Stomach (tissue), 9 donors: ENCODE data around the gene ATP10B. TPM values are rescaled to one million over a fixed set of nuclear protein-coding genes. Genes with fewer than 3 reads are reported as not detected.

Source experiments
- DNase-seq, 2 donors: peaks; one replicate each; pipeline versions ENCODE4 v3.0.0 to v3.0.0-alpha.2; 2013 to 2019
- H3K27ac ChIP-seq, 5 donors: fragments of 200-600 bp in 4 of 5; sonication (generic) in 4 of 5; one replicate each; pipeline ENCODE4 v1.5.1; 2013 to 2019; ENCODE audit warnings: mild to moderate bottlenecking in 1 of 5, moderate library complexity in 1 of 5
- H3K27me3 ChIP-seq, 3 donors: fragments of 200-600 bp; sonication (generic); one replicate each; pipeline ENCODE4 v1.5.1; 2017 to 2019; ENCODE audit warnings: mixed run types in 1 of 3
- H3K36me3 ChIP-seq, 4 donors: fragments of 200-600 bp; sonication (generic); 1 replicate in 3 of 4; 2 replicates in 1 of 4; pipeline ENCODE4 v1.5.1; 2016 to 2019
- H3K4me1 ChIP-seq, 4 donors: fragments of 200-600 bp; sonication (generic); one replicate each; pipeline ENCODE4 v1.5.1; 2016 to 2019
- H3K4me3 ChIP-seq, 4 donors: fragments of 200-600 bp; sonication (generic) in 3 of 4; one replicate each; pipeline ENCODE4 v1.5.1; 2016 to 2019; ENCODE audit warnings: mild to moderate bottlenecking in 1 of 4
- H3K9me3 ChIP-seq, 4 donors: fragments of 200-600 bp; sonication (generic); one replicate each; pipeline ENCODE4 v1.5.1; 2016 to 2019
- EP300 ChIP-seq: sonication (generic); formaldehyde crosslinking; IDR thresholded peaks from one replicate; pipeline ENCODE4 v1.6.1; 2017; ENCODE audit warnings: antibody characterized with exemption
- POLR2A ChIP-seq, 4 donors: fragments of 450-650 bp; IDR thresholded peaks; one replicate each; pipeline ENCODE4 v1.6.1; 2016; ENCODE audit warnings: antibody characterized with exemption in 4 of 4, control low read depth in 2 of 4, mild to moderate bottlenecking in 1 of 4, moderate library complexity in 1 of 4
- POLR2AphosphoS5 ChIP-seq, 3 donors: sonication (generic); formaldehyde crosslinking; IDR thresholded peaks; one replicate each; pipeline ENCODE4 v1.6.1; 2016; ENCODE audit warnings: antibody characterized with exemption in 3 of 3
- WGBS, 5 donors: extraction: QIAGEN DNeasy Blood & Tissue Kit in 3 of 5; methylation state at CpG; one replicate each; pipeline versions ENCODE4 v1.1.5 to v1.1.7; 2013 to 2018; 5-methylcytosine and 5-hydroxymethylcytosine counted together
- intact Hi-C: fragments of 100-400 bp; cut with DNase I; formaldehyde crosslinking; loops from one replicate; pipeline ENCODE4 v1.15.1; 2023; ENCODE audit warnings: low total_unique reads
- polyA plus RNA-seq, 3 donors: library from polyadenylated mRNA; stranded (reverse); fragments of 200-250 nt; gene quantifications; one replicate each; pipeline ENCODE4 v1.2.3, GENCODE V29; 2013
- total RNA-seq, 5 donors: library from RNA; depleted of rRNA; stranded (reverse); fragments of >200 nt; gene quantifications; one replicate each; pipeline versions ENCODE4 v1.1.0 to v1.2.3, GENCODE V29; 2014 to 2016
- TF ChIP-seq, protein P1 (sequence below), 7 experiments: fragments of 450-650 bp in 4 of 7; fragments of 200-600 bp in 3 of 7; sonication (generic) in 3 of 7; IDR thresholded peaks; one replicate each; pipeline ENCODE4 v1.5.1; 2016 to 2019; ENCODE audit warnings: antibody characterized with exemption in 7 of 7, control low read depth in 2 of 7, mild to moderate bottlenecking in 1 of 7
- donor health status: healthy with polysubstance abuse.
- donor health status: Bipolar disorder and iron deficiency.
- donor health status: healthy.

ATP10B gene
- total and polyA plus RNA-seq, 8 donors, result 0.25 to 115 (median 4.4) TPM

DNA sequence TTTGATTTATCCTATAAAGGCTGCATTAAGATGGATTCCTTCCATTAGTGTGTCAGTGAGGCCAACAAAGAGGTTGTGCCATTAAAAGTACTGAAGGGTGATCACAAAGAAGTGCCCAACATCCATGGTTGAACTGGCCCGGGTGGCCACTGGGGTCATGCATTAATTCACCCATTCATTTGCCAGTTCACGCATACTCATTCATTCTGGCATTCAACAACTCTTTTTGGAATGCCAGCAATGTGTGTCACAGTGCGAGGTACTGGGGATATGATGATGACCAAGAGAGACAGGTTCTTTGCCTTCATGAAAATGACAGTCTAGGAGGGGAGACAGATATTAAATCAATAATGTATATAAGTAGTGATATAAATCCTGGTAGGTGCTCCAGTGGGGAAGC, 337.1 kb downstream of the ATP10B start:
- intact Hi-C loops, result no loop called here
- H3K9me3 ChIP-seq, result no peaks in the 10 kb centered on the region
- H3K27me3 ChIP-seq, result peaks cover 0 to 5% (median 0%) of the 10 kb centered on the region in 3 donors
- H3K4me3 ChIP-seq, result no peak overlapping the region
- 88 to 100% (median 92%) methylated on average over 3 of the region's 3 CpGs for WGBS, 5 donors
- TF ChIP-seq POLR2AphosphoS5 (IDR thresholded peaks at IDR 0.05), result no peak
- no peak overlapping the region for H3K27ac ChIP-seq
- no peaks in the 10 kb centered on the region for H3K36me3 ChIP-seq
- no peak for DNase-seq
- H3K4me1 ChIP-seq, result no peaks in the 10 kb centered on the region

- Histone ChIP-seq H3K27ac (no peak overlapping the region), H3K36me3 (no peaks in the 10 kb centered on the region), H3K4me3 (no peak overlapping the region), H3K27me3 (peaks cover 0 to 5% (median 0%) of the 10 kb centered on the region in 3 donors), H3K4me1 (peaks cover 0 to under 1% (median under 1%) of the 10 kb centered on the region in 4 donors), H3K9me3 (no peaks in the 10 kb centered on the region)
- WGBS, 5 donors, result 86 to 92% (median 88%) methylated on average over 2 of the region's 2 CpGs
- TF ChIP-seq EP300 (no peak), POLR2A (IDR thresholded peaks at IDR 0.05) (no peak), POLR2AphosphoS5 (IDR thresholded peaks at IDR 0.05) (no peak)
- TF ChIP-seq, protein P1, sequence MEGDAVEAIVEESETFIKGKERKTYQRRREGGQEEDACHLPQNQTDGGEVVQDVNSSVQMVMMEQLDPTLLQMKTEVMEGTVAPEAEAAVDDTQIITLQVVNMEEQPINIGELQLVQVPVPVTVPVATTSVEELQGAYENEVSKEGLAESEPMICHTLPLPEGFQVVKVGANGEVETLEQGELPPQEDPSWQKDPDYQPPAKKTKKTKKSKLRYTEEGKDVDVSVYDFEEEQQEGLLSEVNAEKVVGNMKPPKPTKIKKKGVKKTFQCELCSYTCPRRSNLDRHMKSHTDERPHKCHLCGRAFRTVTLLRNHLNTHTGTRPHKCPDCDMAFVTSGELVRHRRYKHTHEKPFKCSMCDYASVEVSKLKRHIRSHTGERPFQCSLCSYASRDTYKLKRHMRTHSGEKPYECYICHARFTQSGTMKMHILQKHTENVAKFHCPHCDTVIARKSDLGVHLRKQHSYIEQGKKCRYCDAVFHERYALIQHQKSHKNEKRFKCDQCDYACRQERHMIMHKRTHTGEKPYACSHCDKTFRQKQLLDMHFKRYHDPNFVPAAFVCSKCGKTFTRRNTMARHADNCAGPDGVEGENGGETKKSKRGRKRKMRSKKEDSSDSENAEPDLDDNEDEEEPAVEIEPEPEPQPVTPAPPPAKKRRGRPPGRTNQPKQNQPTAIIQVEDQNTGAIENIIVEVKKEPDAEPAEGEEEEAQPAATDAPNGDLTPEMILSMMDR (IDR thresholded peaks at IDR 0.05), result no peak
- intact Hi-C loops, result no loop called here
- no peak for DNase-seq
Observed at GRCh38 chr5:160514191-160514590, 337.8 kb downstream of the ATP10B start.

- H3K27ac ChIP-seq, result no peak overlapping the region
- intact Hi-C loops, result no loop called here
- no peaks in the 10 kb centered on the region for H3K36me3 ChIP-seq
- TF ChIP-seq EP300 (no peak), POLR2AphosphoS5 (IDR thresholded peaks at IDR 0.05) (no peak), POLR2A (IDR thresholded peaks at IDR 0.05) (no peak)
- TF ChIP-seq, protein P1 (IDR thresholded peaks at IDR 0.05), result no peak
- no peak for DNase-seq
- H3K4me1 ChIP-seq, result peaks cover 0 to 7% (median 4%) of the 10 kb centered on the region in 4 donors
- no peak overlapping the region for H3K4me3 ChIP-seq
- H3K27me3 ChIP-seq, result peaks cover 0 to 5% (median 0%) of the 10 kb centered on the region in 3 donors
- H3K9me3 ChIP-seq, result no peaks in the 10 kb centered on the region
Observed at GRCh38 chr5:160513485-160513884, 338.5 kb downstream of the ATP10B start.
